Fibroblast of skin of back (primary cell): ENCODE data around the gene DIAPH2.

Experiments
- DNase-seq: peaks from one replicate; pipeline ENCODE4 v3.0.0-alpha.2; 2013

Gene DIAPH2

GRCh38 chrX:96978906-96979305 lies 294.3 kb downstream of the DIAPH2 start:
- no peak for DNase-seq

GRCh38 chrX:96979766-96980165 lies 295.1 kb downstream of the DIAPH2 start:
- no peak for DNase-seq

GRCh38 chrX:96982161-96982560 lies 297.5 kb downstream of the DIAPH2 start:
- no peak for DNase-seq

GRCh38 chrX:96984538-96984937 lies 299.9 kb downstream of the DIAPH2 start:
- no peak for DNase-seq

GRCh38 chrX:96985046-96985445 lies 300.4 kb downstream of the DIAPH2 start:
- no peak for DNase-seq

GRCh38 chrX:96987228-96987627 lies 302.6 kb downstream of the DIAPH2 start:
- peak; percentile 17 for DNase-seq

GRCh38 chrX:96989830-96990571 lies 305.4 kb downstream of the DIAPH2 start:
- no peak for DNase-seq

- DNase-seq, result no peak
These were observed 309.5 kb downstream of the DIAPH2 start for GRCh38 chrX:96994093-96994492.

- peak; percentile 3 for DNase-seq
These were observed 312.6 kb downstream of the DIAPH2 start for GRCh38 chrX:96997196-96997595.

- DNase-seq, result no peak
These were observed 316.2 kb downstream of the DIAPH2 start for GRCh38 chrX:97000682-97001368.

GRCh38 chrX:97006167-97006566 lies 321.5 kb downstream of the DIAPH2 start:
- DNase-seq, result no peak

GRCh38 chrX:97009391-97009790 lies 324.7 kb downstream of the DIAPH2 start:
- no peak for DNase-seq

- no peak for DNase-seq
These were observed 326.9 kb downstream of the DIAPH2 start for GRCh38 chrX:97011540-97011939.

GRCh38 chrX:97016106-97016505 lies 331.5 kb downstream of the DIAPH2 start:
- no peak for DNase-seq

GRCh38 chrX:97021680-97022079 lies 337.0 kb downstream of the DIAPH2 start:
- DNase-seq, result peak; percentile 29

- no peak for DNase-seq
These were observed 341.8 kb downstream of the DIAPH2 start for GRCh38 chrX:97026406-97026805.

- DNase-seq, result no peak
These were observed 342.8 kb downstream of the DIAPH2 start for GRCh38 chrX:97027384-97027922.

GRCh38 chrX:97030463-97030862 lies 345.8 kb downstream of the DIAPH2 start:
- no peak for DNase-seq

GRCh38 chrX:97030947-97031346 lies 346.3 kb downstream of the DIAPH2 start:
- no peak for DNase-seq

GRCh38 chrX:97039363-97040029 lies 354.9 kb downstream of the DIAPH2 start:
- DNase-seq, result peak; percentile 15

GRCh38 chrX:97045470-97045869 lies 360.8 kb downstream of the DIAPH2 start:
- DNase-seq, result no peak

- no peak for DNase-seq
These were observed 362.2 kb downstream of the DIAPH2 start for GRCh38 chrX:97046867-97047266.

- no peak for DNase-seq
These were observed 365.8 kb downstream of the DIAPH2 start for GRCh38 chrX:97050392-97050791.
